GM23338 (cell line): ENCODE measurements around the gene RYR2.

Experiments used
- CREB1 ChIP-seq: fragments of 250-450 bp; sonication (Bioruptor Pico); IDR thresholded peaks from 2 replicates; pipeline ENCODE4 v1.5.0; 2020; ENCODE audit warnings: low read depth, mild to moderate bottlenecking, moderate library complexity
- ETS1 ChIP-seq: IDR thresholded peaks from 2 replicates; pipeline ENCODE4 v1.6.1; 2016; ENCODE audit warnings: antibody characterized with exemption
- EZH2 ChIP-seq: fragments of 200-600 bp; sonication (generic); IDR thresholded peaks from one replicate; pipeline ENCODE4 v1.8.0; 2017; ENCODE audit warnings: antibody characterized with exemption, mild to moderate bottlenecking, low read depth; ENCODE audit not compliant: unreplicated experiment
- EZH2phosphoT487 ChIP-seq: fragments of 200-600 bp; sonication (generic); IDR thresholded peaks from one replicate; pipeline ENCODE4 v1.8.1; 2018; ENCODE audit warnings: antibody characterized with exemption; ENCODE audit not compliant: unreplicated experiment
- JUNB ChIP-seq: IDR thresholded peaks from one replicate; pipeline ENCODE4 v1.6.1; 2016; ENCODE audit warnings: antibody characterized with exemption; ENCODE audit not compliant: unreplicated experiment
- NANOG ChIP-seq: IDR thresholded peaks from 2 replicates; pipeline ENCODE4 v1.6.1; 2016; ENCODE audit warnings: antibody characterized with exemption, borderline replicate concordance
- POLR2AphosphoS5 ChIP-seq: IDR thresholded peaks from 2 replicates; pipeline ENCODE4 v1.6.1; 2016; ENCODE audit warnings: antibody characterized with exemption, low read depth
- STAT1 ChIP-seq: IDR thresholded peaks from one replicate; pipeline ENCODE4 v1.6.1; 2016; ENCODE audit warnings: antibody characterized with exemption; ENCODE audit not compliant: unreplicated experiment
- ZNF114 ChIP-seq: fragments of 250-450 bp; sonication (Bioruptor Pico); IDR thresholded peaks from 2 replicates; pipeline ENCODE4 v1.5.0; 2020; ENCODE audit warnings: mild to moderate bottlenecking, moderate library complexity
- TF ChIP-seq, protein P1 (sequence below), 2 experiments: fragments of 200-600 bp in 1 of 2; sonication (generic) in 1 of 2; conservative IDR thresholded peaks; 2 replicates each; pipeline versions ENCODE4 v1.5.1 to v1.6.1; 2016 to 2017; ENCODE audit warnings: antibody characterized with exemption in 2 of 2, low read depth in 2 of 2, mild to moderate bottlenecking in 2 of 2, moderate library complexity in 1 of 2
- TF ChIP-seq, protein P2 (sequence below): IDR thresholded peaks from one replicate; pipeline ENCODE4 v1.6.1; 2018; ENCODE audit warnings: antibody characterized with exemption; ENCODE audit not compliant: unreplicated experiment

GRCh38 chr1:237320890-237321289 lies 278.9 kb downstream of the RYR2 start:
- no peak for TF ChIP-seq ZNF114 (CRISPR knock-in tag)
- TF ChIP-seq EZH2, result no peak
- TF ChIP-seq, protein P1, sequence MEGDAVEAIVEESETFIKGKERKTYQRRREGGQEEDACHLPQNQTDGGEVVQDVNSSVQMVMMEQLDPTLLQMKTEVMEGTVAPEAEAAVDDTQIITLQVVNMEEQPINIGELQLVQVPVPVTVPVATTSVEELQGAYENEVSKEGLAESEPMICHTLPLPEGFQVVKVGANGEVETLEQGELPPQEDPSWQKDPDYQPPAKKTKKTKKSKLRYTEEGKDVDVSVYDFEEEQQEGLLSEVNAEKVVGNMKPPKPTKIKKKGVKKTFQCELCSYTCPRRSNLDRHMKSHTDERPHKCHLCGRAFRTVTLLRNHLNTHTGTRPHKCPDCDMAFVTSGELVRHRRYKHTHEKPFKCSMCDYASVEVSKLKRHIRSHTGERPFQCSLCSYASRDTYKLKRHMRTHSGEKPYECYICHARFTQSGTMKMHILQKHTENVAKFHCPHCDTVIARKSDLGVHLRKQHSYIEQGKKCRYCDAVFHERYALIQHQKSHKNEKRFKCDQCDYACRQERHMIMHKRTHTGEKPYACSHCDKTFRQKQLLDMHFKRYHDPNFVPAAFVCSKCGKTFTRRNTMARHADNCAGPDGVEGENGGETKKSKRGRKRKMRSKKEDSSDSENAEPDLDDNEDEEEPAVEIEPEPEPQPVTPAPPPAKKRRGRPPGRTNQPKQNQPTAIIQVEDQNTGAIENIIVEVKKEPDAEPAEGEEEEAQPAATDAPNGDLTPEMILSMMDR (conservative IDR thresholded peaks at IDR 0.05; ENCODE audit: low read depth in 2 of 2), result no peak
- TF ChIP-seq POLR2AphosphoS5, result no peak
- no peak for TF ChIP-seq EZH2phosphoT487
- TF ChIP-seq CREB1 (CRISPR knock-in tag), result no peak
- no peak for TF ChIP-seq STAT1
- no peak for TF ChIP-seq JUNB
- no peak for TF ChIP-seq ETS1
- TF ChIP-seq, protein P2, sequence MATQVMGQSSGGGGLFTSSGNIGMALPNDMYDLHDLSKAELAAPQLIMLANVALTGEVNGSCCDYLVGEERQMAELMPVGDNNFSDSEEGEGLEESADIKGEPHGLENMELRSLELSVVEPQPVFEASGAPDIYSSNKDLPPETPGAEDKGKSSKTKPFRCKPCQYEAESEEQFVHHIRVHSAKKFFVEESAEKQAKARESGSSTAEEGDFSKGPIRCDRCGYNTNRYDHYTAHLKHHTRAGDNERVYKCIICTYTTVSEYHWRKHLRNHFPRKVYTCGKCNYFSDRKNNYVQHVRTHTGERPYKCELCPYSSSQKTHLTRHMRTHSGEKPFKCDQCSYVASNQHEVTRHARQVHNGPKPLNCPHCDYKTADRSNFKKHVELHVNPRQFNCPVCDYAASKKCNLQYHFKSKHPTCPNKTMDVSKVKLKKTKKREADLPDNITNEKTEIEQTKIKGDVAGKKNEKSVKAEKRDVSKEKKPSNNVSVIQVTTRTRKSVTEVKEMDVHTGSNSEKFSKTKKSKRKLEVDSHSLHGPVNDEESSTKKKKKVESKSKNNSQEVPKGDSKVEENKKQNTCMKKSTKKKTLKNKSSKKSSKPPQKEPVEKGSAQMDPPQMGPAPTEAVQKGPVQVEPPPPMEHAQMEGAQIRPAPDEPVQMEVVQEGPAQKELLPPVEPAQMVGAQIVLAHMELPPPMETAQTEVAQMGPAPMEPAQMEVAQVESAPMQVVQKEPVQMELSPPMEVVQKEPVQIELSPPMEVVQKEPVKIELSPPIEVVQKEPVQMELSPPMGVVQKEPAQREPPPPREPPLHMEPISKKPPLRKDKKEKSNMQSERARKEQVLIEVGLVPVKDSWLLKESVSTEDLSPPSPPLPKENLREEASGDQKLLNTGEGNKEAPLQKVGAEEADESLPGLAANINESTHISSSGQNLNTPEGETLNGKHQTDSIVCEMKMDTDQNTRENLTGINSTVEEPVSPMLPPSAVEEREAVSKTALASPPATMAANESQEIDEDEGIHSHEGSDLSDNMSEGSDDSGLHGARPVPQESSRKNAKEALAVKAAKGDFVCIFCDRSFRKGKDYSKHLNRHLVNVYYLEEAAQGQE, result no peak
- no peak for TF ChIP-seq NANOG
